PC-3 (cell line): ENCODE results near the gene PCDHA3. TPM values are rescaled to one million over a fixed set of nuclear protein-coding genes. Genes with fewer than 3 reads are reported as not detected.
"Not testable (repeated sequence)": the region's sequence is repeated elsewhere in the genome, so short reads cannot be mapped to it uniquely, and the experiment has no call there.

ENCODE experiments used
- ATAC-seq: fragments of 200-7000 bp; cut with Tn5 transposase; 2 replicates; pipeline ENCODE4 v1.9.1; 2020; ENCODE audit warnings: mild to moderate bottlenecking, moderate library complexity
- BruUV-seq: library from RNA; stranded (reverse); fragments of 400-500 nt; replicated peaks from 2 replicates; lab custom pipeline; 2021; lab: Mats Ljungman, UMichigan
- CTCF ChIA-PET: fragments of 300-600 bp; sonication (Branson Sonifier 250); formaldehyde crosslinking; loops from one replicate; lab custom pipeline; 2022; ENCODE audit warnings: antibody characterized with exemption; lab: Charles Lee
- POLR2A ChIA-PET: fragments of 300-600 bp; sonication (Branson Sonifier 250); formaldehyde crosslinking; loops from one replicate; lab custom pipeline; 2022; ENCODE audit warnings: antibody characterized with exemption; ENCODE audit not compliant: unreplicated experiment; lab: Charles Lee
- DNase-seq: peaks from one replicate; pipeline ENCODE4 v3.0.0-alpha.2; 2015
- H2AFZ ChIP-seq: fragments of 300-600 bp; sonication (generic); 2 replicates; pipeline ENCODE4 v1.6.0; 2016; ENCODE audit warnings: antibody characterized with exemption, low read length
- H3F3A ChIP-seq: fragments of 300-600 bp; sonication (generic); one replicate; pipeline ENCODE4 v1.6.0; 2017; ENCODE audit warnings: antibody characterized with exemption, low read length, control low read depth, mild to moderate bottlenecking; ENCODE audit not compliant: unreplicated experiment
- H3K27ac ChIP-seq: fragments of 300-600 bp; sonication (generic); 2 replicates; pipeline ENCODE4 v1.5.1; 2016; ENCODE audit warnings: mild to moderate bottlenecking, low read length
- H3K27me3 ChIP-seq: fragments of 300-600 bp; sonication (generic); 2 replicates; pipeline ENCODE4 v1.6.1; 2016; ENCODE audit warnings: low read length, mixed read lengths
- H3K36me3 ChIP-seq: fragments of 300-600 bp; sonication (generic); 2 replicates; pipeline ENCODE4 v1.6.1; 2016; ENCODE audit warnings: low read depth, mixed run types, low read length, mixed read lengths
- H3K4me1 ChIP-seq: fragments of 300-600 bp; sonication (generic); 2 replicates; pipeline ENCODE4 v1.5.1; 2016; ENCODE audit warnings: low read length; ENCODE audit not compliant: insufficient read depth
- H3K4me2 ChIP-seq: fragments of 300-600 bp; sonication (generic); 2 replicates; pipeline ENCODE4 v1.6.0; 2016; ENCODE audit warnings: low read length
- H3K4me3 ChIP-seq: fragments of 300-600 bp; sonication (generic); 2 replicates; pipeline ENCODE4 v1.5.1; 2016; ENCODE audit warnings: mild to moderate bottlenecking, low read length, mixed read lengths
- H3K79me2 ChIP-seq: fragments of 300-600 bp; sonication (generic); 2 replicates; pipeline ENCODE4 v1.6.1; 2017; ENCODE audit warnings: low read length, mixed read lengths
- H3K9ac ChIP-seq: fragments of 300-600 bp; sonication (generic); 2 replicates; pipeline ENCODE4 v1.6.0; 2016; ENCODE audit warnings: mild to moderate bottlenecking, low read length
- H3K9me2 ChIP-seq: fragments of 300-600 bp; sonication (generic); replicated peaks from 2 replicates; pipeline ENCODE4 v1.6.1; 2016; ENCODE audit warnings: mixed run types, low read length, mixed read lengths
- H3K9me3 ChIP-seq: fragments of 300-600 bp; sonication (generic); 2 replicates; pipeline ENCODE4 v1.6.1; 2016; ENCODE audit warnings: low read length, mixed read lengths
- H4K20me1 ChIP-seq: fragments of 300-600 bp; sonication (generic); 2 replicates; pipeline ENCODE4 v1.6.1; 2016; ENCODE audit warnings: low read length, mixed read lengths
- EZH2 ChIP-seq: fragments of 300-600 bp; sonication (generic); IDR thresholded peaks from one replicate; pipeline ENCODE4 v1.6.1; 2017; ENCODE audit warnings: antibody characterized with exemption, mild to moderate bottlenecking, low read length; ENCODE audit not compliant: unreplicated experiment
- EZH2phosphoT487 ChIP-seq: fragments of 300-600 bp; sonication (generic); IDR thresholded peaks from 2 replicates; pipeline ENCODE4 v1.6.1; 2018; ENCODE audit warnings: mild to moderate bottlenecking, antibody characterized with exemption, low read length, borderline replicate concordance
- intact Hi-C: fragments of 100-400 bp; cut with micrococcal nuclease; formaldehyde crosslinking; loops from 2 replicates; pipeline ENCODE4 v1.9.0; 2023
- total RNA-seq: library from RNA; depleted of rRNA; stranded (reverse); fragments of >200 nt; gene quantifications from 2 replicates; pipeline ENCODE4 v1.2.3, GENCODE V29; 2014
- TF ChIP-seq, protein P1 (sequence below): fragments of 300-600 bp; sonication (generic); conservative IDR thresholded peaks from 2 replicates; pipeline ENCODE4 v1.5.1; 2017; ENCODE audit warnings: antibody characterized with exemption, low read depth, mild to moderate bottlenecking, low read length

Gene PCDHA3
- total RNA-seq, 1 experiment from 2014 or later: not detected

DNA sequence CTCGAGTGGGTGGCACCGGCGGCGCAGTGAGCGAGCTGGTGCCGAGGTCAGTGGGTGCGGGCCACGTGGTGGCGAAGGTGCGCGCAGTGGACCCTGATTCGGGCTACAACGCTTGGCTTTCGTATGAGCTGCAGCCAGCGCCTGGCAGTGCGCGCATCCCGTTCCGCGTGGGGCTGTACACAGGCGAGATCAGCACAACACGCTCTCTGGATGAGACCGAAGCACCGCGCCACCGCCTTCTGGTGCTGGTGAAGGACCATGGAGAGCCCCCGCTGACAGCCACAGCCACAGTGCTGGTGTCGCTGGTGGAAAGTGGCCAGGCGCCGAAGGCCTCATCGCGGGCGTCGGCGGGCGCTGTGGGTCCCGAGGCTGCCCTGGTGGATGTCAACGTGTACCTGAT, 22.6 kb downstream of the PCDHA3 start:
- CTCF ChIA-PET: no interaction called here
- TF ChIP-seq, protein P1, sequence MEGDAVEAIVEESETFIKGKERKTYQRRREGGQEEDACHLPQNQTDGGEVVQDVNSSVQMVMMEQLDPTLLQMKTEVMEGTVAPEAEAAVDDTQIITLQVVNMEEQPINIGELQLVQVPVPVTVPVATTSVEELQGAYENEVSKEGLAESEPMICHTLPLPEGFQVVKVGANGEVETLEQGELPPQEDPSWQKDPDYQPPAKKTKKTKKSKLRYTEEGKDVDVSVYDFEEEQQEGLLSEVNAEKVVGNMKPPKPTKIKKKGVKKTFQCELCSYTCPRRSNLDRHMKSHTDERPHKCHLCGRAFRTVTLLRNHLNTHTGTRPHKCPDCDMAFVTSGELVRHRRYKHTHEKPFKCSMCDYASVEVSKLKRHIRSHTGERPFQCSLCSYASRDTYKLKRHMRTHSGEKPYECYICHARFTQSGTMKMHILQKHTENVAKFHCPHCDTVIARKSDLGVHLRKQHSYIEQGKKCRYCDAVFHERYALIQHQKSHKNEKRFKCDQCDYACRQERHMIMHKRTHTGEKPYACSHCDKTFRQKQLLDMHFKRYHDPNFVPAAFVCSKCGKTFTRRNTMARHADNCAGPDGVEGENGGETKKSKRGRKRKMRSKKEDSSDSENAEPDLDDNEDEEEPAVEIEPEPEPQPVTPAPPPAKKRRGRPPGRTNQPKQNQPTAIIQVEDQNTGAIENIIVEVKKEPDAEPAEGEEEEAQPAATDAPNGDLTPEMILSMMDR: no peak
- TF ChIP-seq EZH2phosphoT487 (no peak), EZH2 (no peak)
- intact Hi-C loops: no loop called here

DNA sequence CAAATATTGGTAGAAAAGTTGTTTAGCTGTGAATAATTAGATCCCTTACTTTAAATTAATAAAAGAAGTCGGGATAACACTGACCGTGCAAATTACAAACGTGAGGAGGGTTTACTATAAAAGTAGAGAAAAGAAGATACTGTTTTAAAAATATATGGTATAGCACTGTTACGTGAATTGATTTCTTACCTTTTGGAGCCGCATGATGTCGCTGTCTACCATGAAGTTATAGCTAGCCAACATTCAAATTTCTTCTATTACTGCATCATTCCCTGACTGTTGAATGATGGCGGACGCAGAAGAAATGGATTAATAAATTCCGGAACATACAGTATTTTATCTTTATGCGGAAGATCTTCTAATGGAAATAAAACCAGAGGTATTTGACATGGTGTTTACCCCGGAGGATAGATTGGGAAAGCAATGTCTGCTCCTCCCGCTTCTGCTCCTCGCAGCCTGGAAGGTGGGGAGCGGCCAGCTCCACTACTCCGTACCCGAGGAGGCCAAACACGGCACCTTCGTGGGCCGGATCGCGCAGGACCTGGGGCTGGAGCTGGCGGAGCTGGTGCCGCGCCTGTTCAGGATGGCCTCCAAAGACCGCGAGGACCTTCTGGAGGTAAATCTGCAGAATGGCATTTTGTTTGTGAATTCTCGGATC, 27.0 kb downstream of the PCDHA3 start, which contains the start of gene PCDHA6:
Gene PCDHA6 (plus strand): TSS at position 257 of the 658 bp plus-strand sequence. CDS start 132 bp downstream, at position 389.
- H3K79me2 ChIP-seq: no peaks in the 10 kb centered on the region
- no peaks in the 10 kb centered on the region for H3F3A ChIP-seq
- POLR2A ChIA-PET: no interaction called here
- intact Hi-C loops: no loop called here
- no peaks in the 10 kb centered on the region for H4K20me1 ChIP-seq
- ATAC-seq (no peak), DNase-seq (no peak)
- H3K4me2 ChIP-seq: no peak within 1 kb of the TSS
- CTCF ChIA-PET: no interaction called here
- TF ChIP-seq, protein P1: no peak
- no peak for TF ChIP-seq EZH2
- TF ChIP-seq EZH2phosphoT487: no peak
- H3K36me3 ChIP-seq: no peaks in the 10 kb centered on the region
- H3K27me3 ChIP-seq: no peaks in the 10 kb centered on the region
- no TSS peak for BruUV-seq
- no peaks in the 10 kb centered on the region for H3K4me1 ChIP-seq
- H3K27ac ChIP-seq: no peak within 1 kb of the TSS
- H3K4me3 ChIP-seq: no peak within 1 kb of the TSS
- no peaks in the 10 kb centered on the region for H3K9me3 ChIP-seq
- H2AFZ ChIP-seq: no peak within 1 kb of the TSS
- no peaks in the 10 kb centered on the region for H3K9me2 ChIP-seq
- H3K9ac ChIP-seq: no peak within 1 kb of the TSS

More for the DNA sequence above, 22.6 kb downstream of the PCDHA3 start:
- POLR2A ChIA-PET: no interaction called here
- Histone ChIP-seq H3K4me2 (no peak overlapping the region), H3K4me1 (no peaks in the 10 kb centered on the region), H4K20me1 (no peaks in the 10 kb centered on the region), H3K27me3 (no peaks in the 10 kb centered on the region), H3F3A (no peaks in the 10 kb centered on the region), H3K9ac (no peak overlapping the region), H3K36me3 (no peaks in the 10 kb centered on the region), H2AFZ (no peak overlapping the region), H3K9me3 (no peaks in the 10 kb centered on the region), H3K79me2 (no peaks in the 10 kb centered on the region), H3K4me3 (no peak overlapping the region), H3K27ac (no peak overlapping the region), H3K9me2 (no peaks in the 10 kb centered on the region)
- no TSS peak for BruUV-seq
- DNase-seq: no peak
- no peak for ATAC-seq

DNA sequence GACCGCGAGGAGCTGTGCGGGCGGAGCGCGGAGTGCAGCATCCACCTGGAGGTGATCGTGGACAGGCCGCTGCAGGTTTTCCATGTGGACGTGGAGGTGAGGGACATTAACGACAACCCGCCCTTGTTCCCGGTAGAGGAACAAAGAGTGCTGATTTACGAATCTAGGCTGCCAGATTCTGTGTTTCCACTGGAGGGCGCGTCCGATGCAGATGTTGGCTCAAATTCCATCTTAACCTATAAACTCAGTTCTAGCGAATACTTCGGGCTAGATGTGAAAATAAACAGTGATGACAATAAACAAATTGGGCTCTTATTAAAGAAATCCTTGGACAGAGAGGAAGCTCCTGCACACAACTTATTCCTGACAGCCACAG, 27.5 kb downstream of the PCDHA3 start:
- no peaks in the 10 kb centered on the region for H3K4me1 ChIP-seq
- ATAC-seq (no peak), DNase-seq (no peak)
- no peaks in the 10 kb centered on the region for H3K27me3 ChIP-seq
- no peaks in the 10 kb centered on the region for H3F3A ChIP-seq
- no peaks in the 10 kb centered on the region for H4K20me1 ChIP-seq
- H3K9me3 ChIP-seq: no peaks in the 10 kb centered on the region
- H3K36me3 ChIP-seq: no peaks in the 10 kb centered on the region
- H3K27ac ChIP-seq: no peak overlapping the region
- intact Hi-C loops: no loop called here
- no peak overlapping the region for H3K9ac ChIP-seq
- no peaks in the 10 kb centered on the region for H3K79me2 ChIP-seq
- BruUV-seq: no TSS peak
- no peak overlapping the region for H3K4me2 ChIP-seq
- TF ChIP-seq EZH2 (no peak), EZH2phosphoT487 (no peak)
- TF ChIP-seq, protein P1: no peak
- POLR2A ChIA-PET: no interaction called here
- no peak overlapping the region for H3K4me3 ChIP-seq
- H3K9me2 ChIP-seq: no peaks in the 10 kb centered on the region
- no peak overlapping the region for H2AFZ ChIP-seq
- CTCF ChIA-PET: no interaction called here

DNA sequence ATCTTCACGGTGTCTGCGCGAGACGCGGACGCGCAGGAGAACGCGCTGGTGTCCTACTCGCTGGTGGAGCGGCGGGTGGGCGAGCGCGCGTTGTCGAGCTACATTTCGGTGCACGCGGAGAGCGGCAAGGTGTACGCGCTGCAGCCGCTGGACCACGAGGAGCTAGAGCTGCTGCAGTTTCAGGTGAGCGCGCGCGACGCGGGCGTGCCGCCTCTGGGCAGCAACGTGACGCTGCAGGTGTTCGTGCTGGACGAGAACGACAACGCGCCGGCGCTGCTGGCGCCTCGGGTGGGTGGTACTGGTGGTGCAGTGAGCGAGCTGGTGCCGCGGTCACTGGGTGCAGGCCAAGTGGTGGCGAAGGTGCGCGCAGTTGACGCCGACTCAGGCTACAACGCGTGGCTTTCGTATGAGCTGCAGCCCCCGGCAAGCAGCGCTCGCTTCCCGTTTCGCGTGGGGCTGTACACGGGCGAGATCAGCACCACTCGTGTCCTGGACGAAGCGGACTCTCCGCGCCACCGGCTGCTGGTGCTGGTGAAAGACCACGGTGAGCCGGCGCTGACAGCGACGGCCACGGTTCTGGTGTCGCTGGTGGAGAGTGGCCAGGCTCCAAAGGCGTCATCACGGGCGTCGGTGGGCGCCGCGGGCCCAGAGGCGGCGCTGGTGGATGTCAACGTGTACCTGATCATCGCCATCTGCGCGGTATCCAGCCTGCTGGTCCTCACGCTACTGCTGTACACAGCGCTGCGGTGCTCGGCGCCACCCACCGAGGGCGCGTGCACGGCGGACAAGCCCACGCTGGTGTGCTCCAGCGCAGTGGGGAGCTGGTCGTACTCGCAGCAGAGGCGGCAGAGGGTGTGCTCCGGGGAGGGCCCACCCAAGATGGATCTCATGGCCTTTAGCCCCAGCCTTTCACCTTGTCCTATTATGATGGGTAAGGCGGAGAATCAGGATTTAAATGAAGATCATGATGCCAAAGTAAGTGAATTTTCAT, 28.9 kb downstream of the PCDHA3 start:
- H3K27ac ChIP-seq, CTCF ChIA-PET: not testable (repeated sequence)

More for the DNA sequence above, 28.9 kb downstream of the PCDHA3 start:
- H3K27me3 ChIP-seq, H3K4me1 ChIP-seq, H3K4me2 ChIP-seq, H3K9me3 ChIP-seq, H3K9ac ChIP-seq, ATAC-seq, H3K4me3 ChIP-seq, H3F3A ChIP-seq, intact Hi-C loops, DNase-seq, H3K79me2 ChIP-seq, BruUV-seq, H3K9me2 ChIP-seq, H3K36me3 ChIP-seq, H4K20me1 ChIP-seq, POLR2A ChIA-PET, H2AFZ ChIP-seq: not testable (repeated sequence)
